Activated naive CD4-positive, alpha-beta T cell treated with anti-CD3 and anti-CD28 coated beads, Interleukin-2, amount 10 ng/mL, durations not matched to agents 7 days and 5 days (primary cell): ENCODE measurements around the gene NCAN.

Source experiments
- CTCF ChIA-PET: fragments of 350-600 bp; sonication (Branson Sonifier 250); formaldehyde crosslinking; loops from one replicate; lab custom pipeline; 2021; ENCODE audit warnings: antibody characterized with exemption; lab: Charles Lee
- DNase-seq: peaks from one replicate; pipeline ENCODE4 v3.0.0-alpha.2; 2020
- H3K27ac Mint-ChIP-seq: one replicate; pipeline ENCODE4 v1.8.0; 2021; ENCODE audit warnings: mild to moderate bottlenecking, moderate library complexity, mixed read lengths
- H3K27me3 Mint-ChIP-seq: one replicate; pipeline ENCODE4 v1.8.0; 2021; ENCODE audit warnings: mild to moderate bottlenecking, mixed read lengths
- H3K36me3 Mint-ChIP-seq: one replicate; pipeline ENCODE4 v1.8.0; 2021; ENCODE audit warnings: mixed read lengths
- H3K4me1 Mint-ChIP-seq: one replicate; pipeline ENCODE4 v1.8.0; 2021; ENCODE audit warnings: mixed read lengths
- H3K4me3 Mint-ChIP-seq: one replicate; pipeline ENCODE4 v1.8.0; 2021; ENCODE audit warnings: mild to moderate bottlenecking, moderate library complexity, mixed read lengths
- H3K9me3 Mint-ChIP-seq: one replicate; pipeline ENCODE4 v1.8.0; 2021; ENCODE audit warnings: mixed read lengths

Gene NCAN

GRCh38 chr19:19223636-19224035 lies 11.9 kb downstream of the NCAN start:
- DNase-seq, result no peak
- Mint-ChIP-seq H3K4me3 (no peak overlapping the region), H3K27ac (no peak overlapping the region), H3K4me1 (peaks cover 4% of the 10 kb centered on the region), H3K36me3 (no peaks in the 10 kb centered on the region), H3K9me3 (no peaks in the 10 kb centered on the region), H3K27me3 (peaks cover 50% of the 10 kb centered on the region)
- CTCF ChIA-PET, result interaction anchor here (0.8 to 2.3 kb wide), 3 partner anchors 76 to 173 kb away, joined by 3 to 9 read pairs (median 4); no protein-coding TSS in a partner anchor

GRCh38 chr19:19224150-19224851 lies 12.5 kb downstream of the NCAN start:
- Mint-ChIP-seq H3K27me3 (peaks cover 55% of the 10 kb centered on the region), H3K27ac (no peak overlapping the region), H3K4me1 (peaks cover 4% of the 10 kb centered on the region), H3K4me3 (peak overlapping the region; percentile 43), H3K36me3 (no peaks in the 10 kb centered on the region), H3K9me3 (no peaks in the 10 kb centered on the region)
- no peak for DNase-seq
- CTCF ChIA-PET, result interaction anchor here (1.3 to 2.3 kb wide), 8 partner anchors 10 to 265 kb away, joined by 3 to 13 read pairs (median 5); no protein-coding TSS in a partner anchor

GRCh38 chr19:19224852-19225494 lies 13.2 kb downstream of the NCAN start:
- H3K36me3 Mint-ChIP-seq, result no peaks in the 10 kb centered on the region
- no peaks in the 10 kb centered on the region for H3K9me3 Mint-ChIP-seq
- no peak overlapping the region for H3K27ac Mint-ChIP-seq
- H3K4me1 Mint-ChIP-seq, result peaks cover 4% of the 10 kb centered on the region
- CTCF ChIA-PET, result interaction anchor here (0.6 to 2.3 kb wide), 14 partner anchors 9 to 265 kb away, joined by 3 to 13 read pairs (median 4); partner anchors contain the start of genes BORCS8 and RFXANK
- peaks cover 55% of the 10 kb centered on the region for H3K27me3 Mint-ChIP-seq
- peak; percentile 88 for DNase-seq
- H3K4me3 Mint-ChIP-seq, result peak overlapping the region; percentile 68

GRCh38 chr19:19226204-19226603 lies 14.4 kb downstream of the NCAN start:
- H3K9me3 Mint-ChIP-seq, result no peaks in the 10 kb centered on the region
- no peaks in the 10 kb centered on the region for H3K36me3 Mint-ChIP-seq
- CTCF ChIA-PET, result interaction anchor here (0.9 to 2.3 kb wide), 8 partner anchors 8 to 264 kb away, joined by 3 to 13 read pairs (median 4); partner anchors contain the start of genes BORCS8 and RFXANK
- DNase-seq, result no peak
- no peak overlapping the region for H3K27ac Mint-ChIP-seq
- H3K4me3 Mint-ChIP-seq, result no peak overlapping the region
- H3K4me1 Mint-ChIP-seq, result peaks cover 4% of the 10 kb centered on the region
- peaks cover 61% of the 10 kb centered on the region for H3K27me3 Mint-ChIP-seq

GRCh38 chr19:19226663-19227062 lies 14.9 kb downstream of the NCAN start:
- Mint-ChIP-seq H3K9me3 (no peaks in the 10 kb centered on the region), H3K27me3 (peaks cover 62% of the 10 kb centered on the region), H3K4me1 (peaks cover 4% of the 10 kb centered on the region), H3K36me3 (no peaks in the 10 kb centered on the region), H3K4me3 (no peak overlapping the region), H3K27ac (no peak overlapping the region)
- CTCF ChIA-PET, result no interaction called here
- no peak for DNase-seq

GRCh38 chr19:19227217-19227616 lies 15.5 kb downstream of the NCAN start:
- Mint-ChIP-seq H3K9me3 (no peaks in the 10 kb centered on the region), H3K4me3 (no peak overlapping the region), H3K36me3 (no peaks in the 10 kb centered on the region), H3K27ac (no peak overlapping the region), H3K4me1 (peaks cover 4% of the 10 kb centered on the region), H3K27me3 (peaks cover 66% of the 10 kb centered on the region)
- DNase-seq, result no peak
- CTCF ChIA-PET, result no interaction called here

GRCh38 chr19:19229701-19230100 lies 17.9 kb downstream of the NCAN start:
- peaks cover 60% of the 10 kb centered on the region for H3K27me3 Mint-ChIP-seq
- no peak overlapping the region for H3K27ac Mint-ChIP-seq
- H3K36me3 Mint-ChIP-seq, result no peaks in the 10 kb centered on the region
- CTCF ChIA-PET, result no interaction called here
- peaks cover 4% of the 10 kb centered on the region for H3K4me1 Mint-ChIP-seq
- peaks cover 15% of the 10 kb centered on the region for H3K9me3 Mint-ChIP-seq
- no peak for DNase-seq
- H3K4me3 Mint-ChIP-seq, result no peak overlapping the region

- CTCF ChIA-PET, result interaction anchor here (1.1 kb wide), 1 partner anchor 18 kb away, joined by 4 read pairs; no protein-coding TSS in a partner anchor
- no peaks in the 10 kb centered on the region for H3K4me1 Mint-ChIP-seq
- no peaks in the 10 kb centered on the region for H3K36me3 Mint-ChIP-seq
- peaks cover 48% of the 10 kb centered on the region for H3K27me3 Mint-ChIP-seq
- no peak overlapping the region for H3K27ac Mint-ChIP-seq
- no peak for DNase-seq
- H3K9me3 Mint-ChIP-seq, result peaks cover 21% of the 10 kb centered on the region
- no peak overlapping the region for H3K4me3 Mint-ChIP-seq
Measured at GRCh38 chr19:19230999-19231398, 19.2 kb downstream of the NCAN start.

- CTCF ChIA-PET, result no interaction called here
- DNase-seq, result no peak
- no peaks in the 10 kb centered on the region for H3K4me1 Mint-ChIP-seq
- H3K9me3 Mint-ChIP-seq, result peaks cover 25% of the 10 kb centered on the region
- H3K4me3 Mint-ChIP-seq, result no peak overlapping the region
- H3K27ac Mint-ChIP-seq, result no peak overlapping the region
- H3K36me3 Mint-ChIP-seq, result no peaks in the 10 kb centered on the region
- peaks cover 35% of the 10 kb centered on the region for H3K27me3 Mint-ChIP-seq
Measured at GRCh38 chr19:19232261-19232721, 20.5 kb downstream of the NCAN start.

- Mint-ChIP-seq H3K27me3 (peaks cover 22% of the 10 kb centered on the region), H3K4me3 (no peak overlapping the region), H3K9me3 (peaks cover 25% of the 10 kb centered on the region), H3K4me1 (no peaks in the 10 kb centered on the region), H3K36me3 (no peaks in the 10 kb centered on the region), H3K27ac (no peak overlapping the region)
- DNase-seq, result no peak
- CTCF ChIA-PET, result interaction anchor here (0.6 to 1.2 kb wide), 4 partner anchors 9 to 256 kb away, joined by 3 to 5 read pairs (median 4); no protein-coding TSS in a partner anchor
Measured at GRCh38 chr19:19234220-19234816, 22.6 kb downstream of the NCAN start.

GRCh38 chr19:19236173-19236572 lies 24.4 kb downstream of the NCAN start:
- no peaks in the 10 kb centered on the region for H3K4me1 Mint-ChIP-seq
- H3K36me3 Mint-ChIP-seq, result no peaks in the 10 kb centered on the region
- H3K9me3 Mint-ChIP-seq, result peaks cover 25% of the 10 kb centered on the region
- CTCF ChIA-PET, result no interaction called here
- no peak for DNase-seq
- no peak overlapping the region for H3K4me3 Mint-ChIP-seq
- peaks cover 26% of the 10 kb centered on the region for H3K27me3 Mint-ChIP-seq
- H3K27ac Mint-ChIP-seq, result no peak overlapping the region

- Mint-ChIP-seq H3K4me1 (no peaks in the 10 kb centered on the region), H3K36me3 (no peaks in the 10 kb centered on the region), H3K9me3 (peaks cover 24% of the 10 kb centered on the region), H3K27me3 (peaks cover 18% of the 10 kb centered on the region), H3K27ac (no peak overlapping the region), H3K4me3 (no peak overlapping the region)
- no peak for DNase-seq
- CTCF ChIA-PET, result no interaction called here
Measured at GRCh38 chr19:19238126-19238894, 26.6 kb downstream of the NCAN start.

- H3K36me3 Mint-ChIP-seq, result no peaks in the 10 kb centered on the region
- CTCF ChIA-PET, result no interaction called here
- H3K9me3 Mint-ChIP-seq, result peaks cover 11% of the 10 kb centered on the region
- DNase-seq, result no peak
- no peak overlapping the region for H3K27ac Mint-ChIP-seq
- peaks cover 21% of the 10 kb centered on the region for H3K27me3 Mint-ChIP-seq
- H3K4me3 Mint-ChIP-seq, result no peak overlapping the region
- no peaks in the 10 kb centered on the region for H3K4me1 Mint-ChIP-seq
Measured at GRCh38 chr19:19239675-19240074, 27.9 kb downstream of the NCAN start.

GRCh38 chr19:19240476-19240875 lies 28.7 kb downstream of the NCAN start:
- no peaks in the 10 kb centered on the region for H3K4me1 Mint-ChIP-seq
- CTCF ChIA-PET, result no interaction called here
- no peak overlapping the region for H3K4me3 Mint-ChIP-seq
- DNase-seq, result no peak
- peaks cover 22% of the 10 kb centered on the region for H3K27me3 Mint-ChIP-seq
- H3K9me3 Mint-ChIP-seq, result peaks cover 9% of the 10 kb centered on the region
- H3K27ac Mint-ChIP-seq, result no peak overlapping the region
- no peaks in the 10 kb centered on the region for H3K36me3 Mint-ChIP-seq
